Measurements from ENCODE around the gene PID1. TPM values are rescaled to one million over a fixed set of nuclear protein-coding genes. Genes with fewer than 3 reads are reported as not detected.

The PID1 gene
- total RNA-seq, 1 donor from 2014 or later, result 5.3 TPM

- peaks cover 14% of the 10 kb centered on the region for H3K4me1 Mint-ChIP-seq (ENCODE audit: low read depth, unreplicated experiment)
- peaks cover 2% of the 10 kb centered on the region for H3K27me3 Mint-ChIP-seq (ENCODE audit: unreplicated experiment)
- no peak overlapping the region for H3K4me3 Mint-ChIP-seq (ENCODE audit: unreplicated experiment)
- TF ChIP-seq CTCF (IDR thresholded peaks at IDR 0.05; ENCODE audit: partially characterized antibody, unreplicated experiment), result no peak
- DNase-seq, result no peak
- H3K36me3 Mint-ChIP-seq (ENCODE audit: unreplicated experiment), result no peaks in the 10 kb centered on the region
- no peaks in the 10 kb centered on the region for H3K9me3 Mint-ChIP-seq (ENCODE audit: unreplicated experiment)
- H3K27ac Mint-ChIP-seq (ENCODE audit: unreplicated experiment), result no peak overlapping the region
Measured at GRCh38 chr2:229059331-229060033, 211.6 kb downstream of the PID1 start.

GRCh38 chr2:229057976-229058553 is 213.0 kb downstream of the PID1 start:
- no peak overlapping the region for H3K4me3 Mint-ChIP-seq (ENCODE audit: unreplicated experiment)

GRCh38 chr2:229054311-229054710 is 216.8 kb downstream of the PID1 start:
- Mint-ChIP-seq H3K27me3 (ENCODE audit: unreplicated experiment) (no peaks in the 10 kb centered on the region), H3K9me3 (ENCODE audit: unreplicated experiment) (no peaks in the 10 kb centered on the region), H3K4me3 (ENCODE audit: unreplicated experiment) (no peak overlapping the region), H3K27ac (ENCODE audit: unreplicated experiment) (no peak overlapping the region), H3K4me1 (ENCODE audit: low read depth, unreplicated experiment) (peaks cover 8% of the 10 kb centered on the region), H3K36me3 (ENCODE audit: unreplicated experiment) (no peaks in the 10 kb centered on the region)
- TF ChIP-seq CTCF (IDR thresholded peaks at IDR 0.05; ENCODE audit: partially characterized antibody, unreplicated experiment), result no peak
- no peak for DNase-seq

More at GRCh38 chr2:229057976-229058553, 213.0 kb downstream of the PID1 start:
- no peaks in the 10 kb centered on the region for H3K27me3 Mint-ChIP-seq (ENCODE audit: unreplicated experiment)
- no peak for DNase-seq
- no peaks in the 10 kb centered on the region for H3K9me3 Mint-ChIP-seq (ENCODE audit: unreplicated experiment)
- H3K36me3 Mint-ChIP-seq (ENCODE audit: unreplicated experiment), result no peaks in the 10 kb centered on the region
- TF ChIP-seq CTCF (IDR thresholded peaks at IDR 0.05; ENCODE audit: partially characterized antibody, unreplicated experiment), result no peak
- H3K4me1 Mint-ChIP-seq (ENCODE audit: low read depth, unreplicated experiment), result peaks cover 8% of the 10 kb centered on the region
- peak overlapping the region; percentile 67 for H3K27ac Mint-ChIP-seq (ENCODE audit: unreplicated experiment)

- Mint-ChIP-seq H3K9me3 (ENCODE audit: unreplicated experiment) (no peaks in the 10 kb centered on the region), H3K36me3 (ENCODE audit: unreplicated experiment) (no peaks in the 10 kb centered on the region), H3K27me3 (ENCODE audit: unreplicated experiment) (no peaks in the 10 kb centered on the region), H3K4me3 (ENCODE audit: unreplicated experiment) (no peak overlapping the region), H3K27ac (ENCODE audit: unreplicated experiment) (no peak overlapping the region), H3K4me1 (ENCODE audit: low read depth, unreplicated experiment) (peaks cover 4% of the 10 kb centered on the region)
- DNase-seq, result no peak
- TF ChIP-seq CTCF (IDR thresholded peaks at IDR 0.05; ENCODE audit: partially characterized antibody, unreplicated experiment), result no peak
Measured at GRCh38 chr2:229051798-229052197, 219.3 kb downstream of the PID1 start.

GRCh38 chr2:229050133-229050532 is 221.0 kb downstream of the PID1 start:
- no peak for DNase-seq
- Mint-ChIP-seq H3K27me3 (ENCODE audit: unreplicated experiment) (no peaks in the 10 kb centered on the region), H3K27ac (ENCODE audit: unreplicated experiment) (no peak overlapping the region), H3K9me3 (ENCODE audit: unreplicated experiment) (no peaks in the 10 kb centered on the region), H3K4me1 (ENCODE audit: low read depth, unreplicated experiment) (peaks cover 4% of the 10 kb centered on the region), H3K4me3 (ENCODE audit: unreplicated experiment) (no peak overlapping the region), H3K36me3 (ENCODE audit: unreplicated experiment) (no peaks in the 10 kb centered on the region)
- TF ChIP-seq CTCF (IDR thresholded peaks at IDR 0.05; ENCODE audit: partially characterized antibody, unreplicated experiment), result no peak
